ENCODE results near the gene SLC66A3.
"Not testable (repeated sequence)": the region's sequence is repeated elsewhere in the genome, so short reads cannot be mapped to it uniquely, and the experiment has no call there.

Gene SLC66A3

GRCh38 chr2:11160256-11160655, 5.0 kb downstream of the SLC66A3 start:
- no peak for TF ChIP-seq Cebpa-rat (IDR thresholded peaks at IDR 0.05)
- Histone ChIP-seq H4K20me1 (no peaks in the 10 kb centered on the region), H3K4me1 (peaks cover 49% of the 10 kb centered on the region), H3K4me2 (peak overlapping the region; percentile 62; the same call in 1 of the 2 replicates), H3K4me3 (no peak overlapping the region), H3K9me3 (no peaks in the 10 kb centered on the region), H3K9ac (no peak overlapping the region), H3K27me3 (no peaks in the 10 kb centered on the region), H3K36me3 (no peaks in the 10 kb centered on the region), H3K27ac (peak overlapping the region; percentile 74; the same call in 1 of the 2 replicates)

- no peaks in the 10 kb centered on the region for H4K20me1 ChIP-seq
- no peaks in the 10 kb centered on the region for H3K9me3 ChIP-seq
- peaks cover 46% of the 10 kb centered on the region for H3K4me1 ChIP-seq
- TF ChIP-seq Cebpa-rat (IDR thresholded peaks at IDR 0.05) = no peak
- H3K9ac ChIP-seq = peak overlapping the region; percentile 62
- H3K27ac ChIP-seq = peak overlapping the region; percentile 74
- no peaks in the 10 kb centered on the region for H3K36me3 ChIP-seq
- H3K27me3 ChIP-seq = no peaks in the 10 kb centered on the region
- H3K4me3 ChIP-seq = no peak overlapping the region
- peak overlapping the region; percentile 62 for H3K4me2 ChIP-seq
Observed at GRCh38 chr2:11160731-11161455, 5.6 kb downstream of the SLC66A3 start.

GRCh38 chr2:11161747-11162146, 6.5 kb downstream of the SLC66A3 start:
- peaks cover 42% of the 10 kb centered on the region for H3K4me1 ChIP-seq
- peak overlapping the region; percentile 62; the same call in 1 of the 2 replicates for H3K4me2 ChIP-seq
- no peaks in the 10 kb centered on the region for H3K27me3 ChIP-seq

GRCh38 chr2:11163439-11164317, 8.4 kb downstream of the SLC66A3 start:
- Histone ChIP-seq H4K20me1 (no peaks in the 10 kb centered on the region), H3K4me2 (no peak overlapping the region), H3K4me1 (peaks cover 33% of the 10 kb centered on the region), H3K9ac (no peak overlapping the region), H3K9me3 (no peaks in the 10 kb centered on the region), H3K4me3 (no peak overlapping the region), H3K27ac (no peak overlapping the region), H3K27me3 (no peaks in the 10 kb centered on the region), H3K36me3 (no peaks in the 10 kb centered on the region)
- TF ChIP-seq Cebpa-rat (IDR thresholded peaks at IDR 0.05) = no peak

More at GRCh38 chr2:11161747-11162146, 6.5 kb downstream of the SLC66A3 start:
- H3K27ac ChIP-seq = peak overlapping the region; percentile 38; the same call in 1 of the 2 replicates
- H3K36me3 ChIP-seq = no peaks in the 10 kb centered on the region
- no peaks in the 10 kb centered on the region for H3K9me3 ChIP-seq
- H4K20me1 ChIP-seq = no peaks in the 10 kb centered on the region
- no peak overlapping the region for H3K9ac ChIP-seq
- no peak overlapping the region for H3K4me3 ChIP-seq
- TF ChIP-seq Cebpa-rat (IDR thresholded peaks at IDR 0.05) = no peak

GRCh38 chr2:11165046-11165445, 9.8 kb downstream of the SLC66A3 start:
- H3K27me3 ChIP-seq, H3K4me2 ChIP-seq, H4K20me1 ChIP-seq, H3K36me3 ChIP-seq, H3K9me3 ChIP-seq, H3K4me3 ChIP-seq, H3K27ac ChIP-seq, H3K9ac ChIP-seq: not testable (repeated sequence)
- H3K4me1 ChIP-seq = peaks cover 19% of the 10 kb centered on the region

GRCh38 chr2:11166476-11166875, 11.2 kb downstream of the SLC66A3 start:
- no peak overlapping the region for H3K4me2 ChIP-seq
- no peak for TF ChIP-seq Cebpa-rat (IDR thresholded peaks at IDR 0.05)
- H3K27me3 ChIP-seq = no peaks in the 10 kb centered on the region
- H3K27ac ChIP-seq = no peak overlapping the region
- no peaks in the 10 kb centered on the region for H4K20me1 ChIP-seq
- no peaks in the 10 kb centered on the region for H3K9me3 ChIP-seq
- peaks cover 5% of the 10 kb centered on the region for H3K4me1 ChIP-seq
- H3K9ac ChIP-seq = no peak overlapping the region
- no peak overlapping the region for H3K4me3 ChIP-seq
- H3K36me3 ChIP-seq = no peaks in the 10 kb centered on the region

- TF ChIP-seq Cebpa-rat (IDR thresholded peaks at IDR 0.05) = no peak
- Histone ChIP-seq H3K9ac (no peak overlapping the region), H3K36me3 (no peaks in the 10 kb centered on the region), H3K9me3 (no peaks in the 10 kb centered on the region), H3K4me2 (no peak overlapping the region), H4K20me1 (no peaks in the 10 kb centered on the region), H3K4me3 (no peak overlapping the region), H3K4me1 (no peaks in the 10 kb centered on the region), H3K27me3 (no peaks in the 10 kb centered on the region), H3K27ac (no peak overlapping the region)
Observed at GRCh38 chr2:11168488-11168887, 13.2 kb downstream of the SLC66A3 start.

- TF ChIP-seq Cebpa-rat (IDR thresholded peaks at IDR 0.05) = no peak
- Histone ChIP-seq H3K36me3 (no peaks in the 10 kb centered on the region), H3K9me3 (no peaks in the 10 kb centered on the region), H3K4me1 (no peaks in the 10 kb centered on the region; the same call in 1 of the 2 replicates), H3K27ac (no peak overlapping the region), H3K9ac (no peak overlapping the region), H3K27me3 (no peaks in the 10 kb centered on the region), H4K20me1 (no peaks in the 10 kb centered on the region), H3K4me3 (no peak overlapping the region), H3K4me2 (no peak overlapping the region)
Observed at GRCh38 chr2:11169333-11169732, 14.1 kb downstream of the SLC66A3 start.

GRCh38 chr2:11174222-11174621, 19.0 kb downstream of the SLC66A3 start:
- H3K27me3 ChIP-seq = no peaks in the 10 kb centered on the region
- no peak overlapping the region for H3K4me3 ChIP-seq
- no peak overlapping the region for H3K27ac ChIP-seq

GRCh38 chr2:11175293-11175795, 20.1 kb downstream of the SLC66A3 start:
- Histone ChIP-seq H3K27me3 (no peaks in the 10 kb centered on the region), H3K4me3 (no peak overlapping the region), H3K9ac (no peak overlapping the region), H3K36me3 (no peaks in the 10 kb centered on the region; the same call in 1 of the 2 replicates), H3K4me2 (peak overlapping the region; percentile 65), H3K9me3 (no peaks in the 10 kb centered on the region), H4K20me1 (no peaks in the 10 kb centered on the region), H3K4me1 (peaks cover 42% of the 10 kb centered on the region), H3K27ac (peak overlapping the region; percentile 19; the same call in 1 of the 2 replicates)
- no peak for TF ChIP-seq Cebpa-rat (IDR thresholded peaks at IDR 0.05)

More at GRCh38 chr2:11174222-11174621, 19.0 kb downstream of the SLC66A3 start:
- H4K20me1 ChIP-seq = no peaks in the 10 kb centered on the region
- H3K9ac ChIP-seq = no peak overlapping the region
- H3K36me3 ChIP-seq = no peaks in the 10 kb centered on the region
- peaks cover 42% of the 10 kb centered on the region for H3K4me1 ChIP-seq
- H3K4me2 ChIP-seq = no peak overlapping the region; the same call in 1 of the 2 replicates
- H3K9me3 ChIP-seq = no peaks in the 10 kb centered on the region
- no peak for TF ChIP-seq Cebpa-rat (IDR thresholded peaks at IDR 0.05)
